OCI-LY3 (cell line): ENCODE results near the gene HDAC6.

Source experiments
- H2AFZ ChIP-seq: fragments of 200-600, 300-600 bp; shearing (Covaris generic); 2 replicates; pipeline ENCODE4 v1.6.0; 2014; ENCODE audit warnings: antibody characterized with exemption, low read depth, low read length
- H3K27ac ChIP-seq: fragments of 200-600, 300-600 bp; sonication (generic); 2 replicates; pipeline ENCODE4 v1.5.1; 2014; ENCODE audit warnings: mild to moderate bottlenecking, low read length, moderate library complexity, mixed read lengths
- H3K27me3 ChIP-seq: fragments of 200-600, 300-600 bp; sonication (generic); 2 replicates; pipeline ENCODE4 v1.6.1; 2014; ENCODE audit warnings: low read depth, low read length, mixed read lengths
- H3K36me3 ChIP-seq: fragments of 200-600, 300-600 bp; sonication (generic); replicated peaks from 2 replicates; pipeline ENCODE3; 2014; ENCODE audit warnings: low read depth, low read length, mixed read lengths
- H3K4me1 ChIP-seq: fragments of 300-600, 200-600 bp; sonication (generic); 2 replicates; pipeline ENCODE4 v1.6.1; 2014; ENCODE audit warnings: low read length, mixed read lengths
- H3K4me2 ChIP-seq: fragments of 200-600, 300-600 bp; sonication (generic); 2 replicates; pipeline ENCODE4 v1.6.1; 2014; ENCODE audit warnings: low read length, mixed read lengths
- H3K4me3 ChIP-seq: fragments of 300-600, 200-600 bp; sonication (generic); 2 replicates; pipeline ENCODE4 v1.5.1; 2014; ENCODE audit warnings: antibody characterized with exemption, mild to moderate bottlenecking, low read length, moderate library complexity
- H3K79me2 ChIP-seq: fragments of 300-600, 200-600 bp; shearing (Covaris generic); 2 replicates; pipeline ENCODE4 v1.6.1; 2014; ENCODE audit warnings: mild to moderate bottlenecking, low read length, mixed read lengths
- H3K9ac ChIP-seq: fragments of 300-600, 200-600 bp; shearing (Covaris generic); 2 replicates; pipeline ENCODE4 v1.6.0; 2014; ENCODE audit warnings: mild to moderate bottlenecking, low read length, moderate library complexity
- H3K9me3 ChIP-seq: fragments of 200-600, 300-600 bp; shearing (Covaris generic); 2 replicates; pipeline ENCODE4 v1.6.1; 2014; ENCODE audit warnings: low read length, mixed read lengths; ENCODE audit not compliant: insufficient read depth
- H4K20me1 ChIP-seq: fragments of 200-600, 300-600 bp; sonication (generic); 2 replicates; pipeline ENCODE4 v1.6.1; 2016; ENCODE audit warnings: low read length, mixed read lengths; ENCODE audit not compliant: insufficient read depth
- EZH2phosphoT487 ChIP-seq: fragments of 200-600 bp; shearing (Covaris generic); IDR thresholded peaks from 2 replicates; pipeline ENCODE4 v1.6.1; 2018; ENCODE audit warnings: antibody characterized with exemption, mixed run types, low read depth
- TF ChIP-seq, protein P1 (sequence below): fragments of 200-600, 300-600 bp; sonication (generic); IDR thresholded peaks from 2 replicates; pipeline ENCODE4 v1.5.1; 2014; ENCODE audit warnings: antibody characterized with exemption, low read length, low read depth

Gene HDAC6

GRCh38 chrX:48831136-48831908, 29.5 kb downstream of the HDAC6 start:
- Histone ChIP-seq H3K4me3 (no peak overlapping the region), H3K4me2 (no peak overlapping the region), H3K9me3 (no peaks in the 10 kb centered on the region), H3K27me3 (no peaks in the 10 kb centered on the region), H3K79me2 (no peaks in the 10 kb centered on the region), H3K4me1 (peaks cover 8% of the 10 kb centered on the region), H4K20me1 (no peaks in the 10 kb centered on the region), H2AFZ (no peak overlapping the region), H3K27ac (no peak overlapping the region), H3K36me3 (no peaks in the 10 kb centered on the region), H3K9ac (no peak overlapping the region)
- TF ChIP-seq, protein P1, sequence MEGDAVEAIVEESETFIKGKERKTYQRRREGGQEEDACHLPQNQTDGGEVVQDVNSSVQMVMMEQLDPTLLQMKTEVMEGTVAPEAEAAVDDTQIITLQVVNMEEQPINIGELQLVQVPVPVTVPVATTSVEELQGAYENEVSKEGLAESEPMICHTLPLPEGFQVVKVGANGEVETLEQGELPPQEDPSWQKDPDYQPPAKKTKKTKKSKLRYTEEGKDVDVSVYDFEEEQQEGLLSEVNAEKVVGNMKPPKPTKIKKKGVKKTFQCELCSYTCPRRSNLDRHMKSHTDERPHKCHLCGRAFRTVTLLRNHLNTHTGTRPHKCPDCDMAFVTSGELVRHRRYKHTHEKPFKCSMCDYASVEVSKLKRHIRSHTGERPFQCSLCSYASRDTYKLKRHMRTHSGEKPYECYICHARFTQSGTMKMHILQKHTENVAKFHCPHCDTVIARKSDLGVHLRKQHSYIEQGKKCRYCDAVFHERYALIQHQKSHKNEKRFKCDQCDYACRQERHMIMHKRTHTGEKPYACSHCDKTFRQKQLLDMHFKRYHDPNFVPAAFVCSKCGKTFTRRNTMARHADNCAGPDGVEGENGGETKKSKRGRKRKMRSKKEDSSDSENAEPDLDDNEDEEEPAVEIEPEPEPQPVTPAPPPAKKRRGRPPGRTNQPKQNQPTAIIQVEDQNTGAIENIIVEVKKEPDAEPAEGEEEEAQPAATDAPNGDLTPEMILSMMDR = no peak
- no peak for TF ChIP-seq EZH2phosphoT487

GRCh38 chrX:48831909-48832291, 30.0 kb downstream of the HDAC6 start:
- no peaks in the 10 kb centered on the region for H3K79me2 ChIP-seq
- H3K4me1 ChIP-seq = peaks cover 8% of the 10 kb centered on the region
- TF ChIP-seq EZH2phosphoT487 = no peak
- no peak overlapping the region for H3K27ac ChIP-seq
- no peaks in the 10 kb centered on the region for H3K36me3 ChIP-seq
- no peaks in the 10 kb centered on the region for H4K20me1 ChIP-seq
- no peak overlapping the region for H3K4me2 ChIP-seq
- no peaks in the 10 kb centered on the region for H3K27me3 ChIP-seq
- H3K4me3 ChIP-seq = no peak overlapping the region
- no peak overlapping the region for H3K9ac ChIP-seq
- H2AFZ ChIP-seq = no peak overlapping the region
- H3K9me3 ChIP-seq = no peaks in the 10 kb centered on the region

- H3K27me3 ChIP-seq = no peaks in the 10 kb centered on the region
- no peaks in the 10 kb centered on the region for H4K20me1 ChIP-seq
- no peak overlapping the region for H3K9ac ChIP-seq
- H3K27ac ChIP-seq = no peak overlapping the region
- peak overlapping the region; percentile 89; the same call in 1 of the 2 replicates for H3K4me3 ChIP-seq
- no peak overlapping the region for H2AFZ ChIP-seq
- H3K4me1 ChIP-seq = peaks cover 8% of the 10 kb centered on the region
- no peaks in the 10 kb centered on the region for H3K79me2 ChIP-seq
- TF ChIP-seq EZH2phosphoT487 = no peak
- TF ChIP-seq, protein P1 = peak; percentile 27
- no peaks in the 10 kb centered on the region for H3K9me3 ChIP-seq
- no peaks in the 10 kb centered on the region for H3K36me3 ChIP-seq
- H3K4me2 ChIP-seq = peak overlapping the region; percentile 98
Observed at GRCh38 chrX:48833542-48834138, 31.8 kb downstream of the HDAC6 start.

- peaks cover 8% of the 10 kb centered on the region for H3K4me1 ChIP-seq
- H3K9me3 ChIP-seq = no peaks in the 10 kb centered on the region
- H2AFZ ChIP-seq = peak overlapping the region; percentile 41
- H3K36me3 ChIP-seq = no peaks in the 10 kb centered on the region
- peak overlapping the region; percentile 62 for H3K9ac ChIP-seq
- H3K27ac ChIP-seq = no peak overlapping the region
- H3K4me2 ChIP-seq = peak overlapping the region; percentile 98
- no peaks in the 10 kb centered on the region for H4K20me1 ChIP-seq
- no peak for TF ChIP-seq EZH2phosphoT487
- TF ChIP-seq, protein P1 = no peak
- H3K27me3 ChIP-seq = no peaks in the 10 kb centered on the region
- peak overlapping the region; percentile 89 for H3K4me3 ChIP-seq
- no peaks in the 10 kb centered on the region for H3K79me2 ChIP-seq
Observed at GRCh38 chrX:48834383-48834709, 32.5 kb downstream of the HDAC6 start.
